ENCODE data around the gene PHKB.

GRCh38 chr16:47571049-47571448, 109.9 kb downstream of the PHKB start:
- TF ChIP-seq MAX (IDR thresholded peaks at IDR 0.05; ENCODE audit: insufficient read depth, insufficient read length) (no peak), EZH2 (IDR thresholded peaks at IDR 0.05; ENCODE audit: borderline replicate concordance, low read depth, low read length, severe bottlenecking) (no peak), CTCF (IDR thresholded peaks at IDR 0.05; ENCODE audit: extremely low read depth in 1 of 2, insufficient read depth in 1 of 2, low read depth in 1 of 2, low read length in 2 of 2) (no peak), POLR2A (IDR thresholded peaks at IDR 0.05; ENCODE audit: low read depth, low read length) (no peak), POLR2AphosphoS5 (IDR thresholded peaks at IDR 0.05; ENCODE audit: insufficient read depth, low read depth, low read length) (no peak), GATA2 (IDR thresholded peaks at IDR 0.05; ENCODE audit: insufficient read depth, insufficient read length, low read depth, low read length) (no peak), JUN (IDR thresholded peaks at IDR 0.05; ENCODE audit: borderline replicate concordance, insufficient read depth, insufficient read length, low read depth) (no peak), MYC (IDR thresholded peaks at IDR 0.05; ENCODE audit: low read depth, low read length) (no peak)

Measured in endothelial cell of umbilical vein (primary cell).